Measurements from ENCODE around the gene CRYBA1.
A peak's percentile ranks its signal among the peaks of the same experiment; 100 is the strongest.
"Not testable (repeated sequence)": the region's sequence is repeated elsewhere in the genome, so short reads cannot be mapped to it uniquely, and the experiment has no call there.

CRYBA1 gene

DNA sequence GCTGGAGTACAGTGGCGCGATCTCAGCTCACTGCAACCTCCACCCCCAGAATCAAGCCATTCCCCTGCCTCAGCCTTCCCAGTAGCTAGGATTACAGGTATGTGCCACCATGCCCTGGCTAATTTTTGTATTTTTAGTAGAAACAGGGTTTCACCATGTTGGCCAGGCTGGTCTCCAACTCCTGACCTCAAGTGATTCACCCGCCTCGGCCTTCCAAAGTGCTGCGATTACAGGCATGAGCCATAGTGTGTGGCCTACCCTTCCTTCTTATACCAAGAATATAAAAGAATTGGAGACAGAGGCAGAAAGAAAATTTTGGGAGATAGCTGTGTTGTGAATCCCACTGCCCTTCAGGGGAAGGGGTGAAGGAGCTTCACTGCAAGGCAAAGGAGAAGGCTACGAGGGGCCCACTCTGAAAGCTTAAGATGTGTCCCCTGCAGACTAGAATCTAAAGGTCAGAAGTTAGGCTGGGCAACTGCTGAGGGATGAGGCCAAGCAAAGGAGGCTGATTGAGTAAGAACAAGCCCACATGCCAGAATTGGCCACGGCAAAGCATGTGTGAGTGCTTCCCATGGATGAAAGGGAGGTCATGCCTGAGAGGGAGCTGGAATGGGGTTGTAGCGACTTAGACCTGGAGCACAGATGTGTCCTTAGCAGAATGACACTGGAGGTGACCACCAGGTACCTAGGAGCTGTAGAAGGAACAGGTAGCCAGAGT, 8.4 kb upstream of the CRYBA1 start:
- peak; percentile 55 for DNase-seq (ENCODE audit: low spot score)

DNA sequence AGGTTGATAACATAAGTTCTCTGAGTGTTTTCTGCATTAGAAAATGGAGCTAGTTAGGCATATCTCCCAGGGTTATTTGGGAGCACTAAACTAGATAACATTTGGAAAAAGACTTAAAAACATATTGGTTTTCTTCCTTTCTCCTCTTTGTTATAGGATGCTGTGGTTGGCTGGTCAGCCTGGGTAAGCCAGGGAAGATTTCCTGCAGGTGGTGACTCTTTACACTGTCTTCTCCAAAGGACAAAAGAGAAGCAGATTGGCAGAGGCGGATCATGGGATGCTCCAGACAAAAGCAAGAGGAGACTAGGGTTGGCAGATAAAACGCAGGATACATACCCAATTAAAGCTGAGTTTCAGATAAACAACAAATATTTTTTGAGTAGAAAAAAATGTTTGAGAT, 6.2 kb upstream of the CRYBA1 start:
- peak; percentile 16 for DNase-seq (ENCODE audit: low spot score)

DNA sequence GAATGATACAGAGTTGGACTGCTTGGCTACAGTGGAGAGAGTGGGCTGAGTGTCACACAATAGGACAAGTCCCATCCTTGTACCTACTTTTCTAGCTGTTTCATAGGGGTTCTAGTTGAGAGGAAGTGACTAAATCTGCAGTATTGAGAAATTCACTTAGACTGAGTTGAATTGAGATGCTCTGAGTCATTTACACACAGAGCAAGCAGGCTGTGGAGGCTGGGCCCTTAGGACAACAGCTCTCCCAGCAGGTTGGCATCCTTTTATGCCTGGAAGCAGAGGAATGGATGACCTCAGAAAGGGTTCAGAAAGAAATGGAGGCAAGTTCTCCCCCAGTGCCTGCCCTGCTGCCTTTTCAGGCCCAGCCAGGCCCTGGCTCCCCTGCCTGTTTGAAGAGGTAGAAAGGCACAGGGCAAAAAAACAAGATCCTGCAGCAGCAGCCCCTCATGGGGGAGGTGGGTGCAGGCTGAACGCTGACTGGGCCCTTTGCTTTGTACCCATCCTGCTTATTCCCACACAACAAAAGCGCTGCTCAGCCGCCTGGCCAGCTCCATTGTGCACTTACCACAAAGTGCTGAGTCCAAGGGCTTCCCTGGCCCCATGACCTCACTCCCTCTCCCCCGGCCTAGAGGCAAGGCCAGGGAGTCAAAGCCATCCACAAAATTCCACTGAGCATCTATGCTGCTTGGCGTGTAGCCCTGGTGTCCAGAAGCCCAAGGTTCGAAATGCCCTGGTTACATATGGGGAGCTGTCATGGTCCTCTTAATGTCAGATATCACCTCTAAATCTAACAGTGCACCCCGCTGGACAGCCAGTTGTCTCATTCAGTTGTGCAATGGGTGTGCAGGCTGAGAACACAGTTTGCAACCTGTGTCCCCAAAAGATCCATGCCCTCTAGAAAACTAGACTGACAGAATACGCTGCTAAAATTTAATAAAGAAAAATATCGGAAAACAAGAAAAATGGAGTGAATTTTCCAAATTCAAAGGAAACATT, 5.4 kb upstream of the CRYBA1 start:
- DNase-seq (ENCODE audit: low spot score) = peak; percentile 91

DNA sequence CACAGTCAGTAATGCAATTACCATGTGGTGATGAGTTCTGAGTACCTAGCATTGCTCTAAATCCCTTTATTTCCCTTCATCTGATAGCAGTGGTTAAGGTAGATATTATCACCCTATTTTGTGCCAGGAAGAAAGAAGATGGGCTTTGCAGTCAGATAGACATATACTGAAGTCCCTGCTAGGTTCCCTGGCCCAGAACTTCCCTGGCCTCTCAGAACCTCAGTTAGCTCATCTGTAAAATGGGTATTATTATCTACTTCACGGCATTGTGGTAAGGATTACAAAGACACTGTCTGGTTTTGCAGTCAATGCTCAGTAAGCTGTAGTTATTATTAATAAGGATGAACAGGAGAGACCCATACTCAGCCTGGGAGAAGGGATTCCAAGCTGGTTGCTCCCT, 4.6 kb upstream of the CRYBA1 start:
- no peak for DNase-seq (ENCODE audit: low spot score)

DNA sequence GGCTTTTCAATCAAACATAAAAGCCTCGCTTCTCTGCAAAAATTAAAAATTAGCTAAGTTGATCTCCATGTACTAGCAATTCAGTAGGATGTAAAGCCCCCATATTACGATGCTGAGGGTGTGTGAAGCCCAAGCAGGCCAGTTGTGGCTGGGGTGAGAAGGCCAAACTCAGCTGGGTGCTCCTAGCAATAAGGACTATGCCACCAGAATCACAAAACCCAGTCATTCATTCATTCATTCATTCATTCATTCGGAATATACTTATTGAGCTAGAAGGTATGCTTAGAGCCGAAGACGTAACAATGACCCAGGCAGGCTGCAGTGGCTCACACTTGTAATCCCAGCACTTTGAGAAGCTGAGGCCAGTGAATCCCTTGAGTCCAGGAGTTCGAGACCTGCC, 3.9 kb upstream of the CRYBA1 start:
- no peak for DNase-seq (ENCODE audit: low spot score)

DNA sequence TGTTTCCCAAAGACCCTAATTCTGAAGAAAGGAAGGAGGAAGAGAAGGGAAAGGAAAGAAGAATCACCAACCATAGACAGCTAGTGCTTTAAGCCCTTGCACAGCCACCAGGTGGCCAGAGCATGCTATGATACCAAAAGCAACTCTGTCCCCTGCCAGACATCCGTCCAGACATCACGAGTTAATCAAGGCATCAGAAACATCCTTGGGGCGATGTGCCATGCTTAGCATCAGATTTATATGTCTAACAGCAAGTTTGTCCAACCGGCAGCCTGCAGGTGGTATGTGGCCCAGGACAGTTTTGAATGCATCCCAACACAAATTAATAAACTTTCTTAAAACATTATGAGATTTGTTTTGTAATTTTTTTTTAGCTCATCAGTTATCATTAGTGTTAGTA, 2.9 kb upstream of the CRYBA1 start:
- peak; percentile 52 for DNase-seq (ENCODE audit: low spot score)

DNA sequence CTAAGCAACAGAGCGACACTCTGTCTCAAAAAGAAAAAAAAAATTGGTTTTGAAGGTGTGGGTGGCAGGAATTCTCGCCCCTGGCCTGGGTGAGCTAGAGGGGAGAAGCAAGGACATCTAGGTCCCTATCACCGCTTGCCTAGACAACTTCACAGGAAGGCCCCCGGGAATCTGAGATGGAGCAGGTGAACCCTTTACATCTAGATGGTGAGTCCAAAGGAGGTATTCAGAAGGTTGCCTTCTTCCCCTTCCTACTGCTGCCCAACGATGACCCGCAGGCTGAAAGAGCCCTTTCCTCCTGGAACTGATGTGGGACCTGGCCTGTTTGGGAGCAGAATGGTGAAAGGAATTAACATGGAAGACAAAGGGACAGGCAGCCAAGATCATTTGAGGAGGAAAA, 1.3 kb upstream of the CRYBA1 start:
- no peak for DNase-seq (ENCODE audit: low spot score)

DNA sequence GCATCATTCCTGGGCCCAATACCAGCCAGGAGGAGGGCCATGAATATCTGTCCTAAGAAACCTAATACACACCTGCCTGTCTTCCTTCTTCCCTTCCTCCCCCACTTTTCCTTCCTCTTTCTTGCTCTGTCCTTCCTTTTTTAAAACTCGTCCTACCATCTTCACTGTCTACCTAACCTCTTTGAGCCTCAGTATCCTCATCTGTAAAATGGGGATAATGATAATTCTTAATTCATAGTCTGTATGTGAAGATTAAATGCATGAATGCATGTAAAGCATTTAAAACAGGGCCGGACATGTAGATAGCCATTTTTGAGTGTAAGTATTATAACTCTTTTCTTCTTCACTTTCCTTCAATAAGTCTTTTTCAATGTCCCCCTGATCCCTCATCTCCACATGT, 560 bp downstream of the CRYBA1 start:
- DNase-seq (ENCODE audit: low spot score) = no peak

DNA sequence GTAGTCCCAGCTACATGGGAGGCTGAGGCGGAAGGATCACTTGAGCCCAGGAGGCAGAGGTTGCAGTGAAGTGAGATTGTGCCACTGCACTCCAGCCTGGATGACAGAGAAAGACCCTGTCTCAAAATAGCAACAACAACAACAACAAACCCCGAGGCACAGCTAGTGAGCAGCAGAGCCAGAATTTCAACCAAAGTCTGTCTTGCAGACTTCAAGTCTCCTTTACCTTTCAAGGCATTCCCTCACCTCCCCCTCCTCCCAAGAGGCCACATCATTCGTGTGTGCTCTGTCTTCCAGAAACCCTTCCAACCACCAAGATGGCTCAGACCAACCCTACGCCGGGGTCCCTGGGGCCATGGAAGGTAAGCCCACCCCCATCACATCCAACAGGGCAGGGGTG, 2.2 kb downstream of the CRYBA1 start:
- DNase-seq (ENCODE audit: low spot score) = no peak

DNA sequence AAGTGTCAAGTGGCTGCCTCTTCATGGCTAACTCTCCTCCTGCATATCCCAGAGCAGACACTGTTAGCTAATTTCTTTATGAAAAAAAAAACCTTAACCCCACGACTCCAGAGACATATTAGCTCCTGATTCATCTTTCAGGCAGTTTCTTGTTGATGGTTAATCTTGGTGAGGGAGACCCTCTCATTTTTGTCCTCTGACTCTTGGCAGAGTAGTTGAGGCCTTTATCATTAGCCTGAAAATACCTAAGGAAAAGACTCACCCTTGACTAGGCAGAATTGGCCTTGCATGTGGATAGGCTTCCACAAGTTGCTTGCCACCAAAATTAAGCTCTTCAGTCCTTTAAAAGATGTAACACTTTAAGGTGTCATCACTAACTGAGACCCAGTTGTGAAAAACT, 4.0 kb downstream of the CRYBA1 start:
- peak; percentile 32 for DNase-seq (ENCODE audit: low spot score)

DNA sequence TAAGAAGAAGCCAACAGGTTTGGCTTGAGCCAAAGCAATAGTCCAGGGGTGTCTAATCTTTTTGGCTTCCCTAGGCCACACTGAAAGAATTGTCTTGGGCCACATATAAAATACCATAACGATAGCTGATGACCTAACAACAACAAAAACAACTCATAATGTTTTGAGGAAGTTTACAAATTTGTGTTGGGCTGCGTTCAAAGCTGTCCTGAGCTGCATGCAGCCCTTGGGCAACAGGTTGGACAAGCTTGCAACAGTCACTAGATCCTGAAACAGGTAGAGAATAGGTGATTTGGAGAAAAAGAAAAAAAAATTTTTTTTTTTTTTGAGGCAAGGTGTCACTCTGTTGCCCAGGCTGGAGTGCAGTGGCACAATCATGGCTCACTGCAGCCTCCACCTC, 4.5 kb downstream of the CRYBA1 start:
- DNase-seq (ENCODE audit: low spot score) = no peak

DNA sequence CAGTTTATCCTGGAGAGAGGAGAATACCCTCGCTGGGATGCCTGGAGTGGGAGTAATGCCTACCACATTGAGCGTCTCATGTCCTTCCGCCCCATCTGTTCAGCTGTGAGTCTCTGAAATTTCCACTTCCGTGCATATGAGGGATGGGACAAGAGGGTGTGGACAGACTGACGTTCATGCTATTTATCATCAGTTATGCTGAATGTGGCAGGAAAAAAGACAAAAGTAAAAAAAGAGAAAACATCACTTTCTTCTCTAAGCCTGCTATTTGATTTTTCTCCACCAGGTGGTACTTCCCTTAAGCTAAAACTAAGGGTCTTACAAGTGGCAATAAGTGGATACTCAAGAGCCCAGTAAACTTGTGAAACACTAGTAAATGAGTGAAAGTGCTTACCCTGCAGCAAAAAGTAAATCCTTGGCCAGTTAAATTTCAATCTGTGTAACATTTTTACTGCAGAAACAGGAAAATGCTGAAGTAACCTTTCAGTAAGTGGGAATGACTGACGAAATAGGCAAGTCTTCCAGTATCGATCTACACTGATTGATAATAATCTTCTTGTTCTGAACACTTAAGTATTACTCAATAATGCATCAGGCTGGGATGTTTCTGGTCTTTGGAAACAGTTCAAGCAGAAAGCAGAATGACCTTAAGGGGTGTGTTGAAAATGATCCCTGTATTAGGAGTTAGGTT, 5.6 kb downstream of the CRYBA1 start:
- peak; percentile 31 for DNase-seq (ENCODE audit: low spot score)

DNA sequence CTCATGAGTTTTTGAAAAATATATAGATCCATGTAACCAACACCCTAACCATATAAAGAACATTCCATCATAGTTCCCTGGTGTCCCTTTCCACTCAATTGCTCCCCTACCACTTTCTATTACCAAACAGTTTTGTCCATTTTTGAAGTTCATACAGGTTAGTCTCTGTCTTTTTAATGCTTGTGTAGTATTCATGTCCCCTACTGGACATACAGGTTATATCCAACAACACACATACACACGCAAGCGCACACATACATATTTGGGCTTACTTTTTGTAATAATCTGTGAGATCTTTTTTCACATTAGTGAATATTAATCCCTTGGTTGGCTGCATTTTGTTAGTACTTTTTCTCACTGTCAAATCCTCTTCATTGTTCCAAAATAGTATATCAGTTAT, 6.4 kb downstream of the CRYBA1 start:
- DNase-seq (ENCODE audit: low spot score) = no peak

DNA sequence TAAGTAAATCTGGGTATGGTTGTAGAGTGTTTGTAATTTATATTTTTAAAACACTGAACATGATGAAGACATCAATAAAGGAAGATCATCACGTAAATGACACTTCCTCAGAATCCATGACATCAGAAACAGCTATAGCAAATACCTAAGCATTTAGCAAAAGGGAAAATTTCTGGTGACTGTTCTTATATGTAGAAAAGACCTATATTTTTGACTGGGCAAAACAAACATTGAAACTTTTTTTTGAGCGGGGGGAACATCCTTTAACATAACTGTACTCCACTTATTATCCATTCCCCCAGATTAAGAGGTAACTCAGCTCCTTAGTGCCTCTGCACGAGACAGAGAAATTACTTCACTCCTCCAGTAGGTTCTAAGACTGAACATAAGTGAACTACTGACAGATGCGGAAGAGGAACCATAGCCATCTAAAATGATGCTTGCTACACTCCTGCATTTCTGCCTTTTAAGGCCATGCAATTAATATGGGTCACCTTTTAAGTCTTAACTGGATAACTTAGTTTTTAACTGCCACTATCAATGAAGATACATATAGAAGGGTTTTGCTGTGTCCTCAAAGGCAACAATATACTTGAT, 9.4 kb downstream of the CRYBA1 start:
- no peak for DNase-seq (ENCODE audit: low spot score)

DNA sequence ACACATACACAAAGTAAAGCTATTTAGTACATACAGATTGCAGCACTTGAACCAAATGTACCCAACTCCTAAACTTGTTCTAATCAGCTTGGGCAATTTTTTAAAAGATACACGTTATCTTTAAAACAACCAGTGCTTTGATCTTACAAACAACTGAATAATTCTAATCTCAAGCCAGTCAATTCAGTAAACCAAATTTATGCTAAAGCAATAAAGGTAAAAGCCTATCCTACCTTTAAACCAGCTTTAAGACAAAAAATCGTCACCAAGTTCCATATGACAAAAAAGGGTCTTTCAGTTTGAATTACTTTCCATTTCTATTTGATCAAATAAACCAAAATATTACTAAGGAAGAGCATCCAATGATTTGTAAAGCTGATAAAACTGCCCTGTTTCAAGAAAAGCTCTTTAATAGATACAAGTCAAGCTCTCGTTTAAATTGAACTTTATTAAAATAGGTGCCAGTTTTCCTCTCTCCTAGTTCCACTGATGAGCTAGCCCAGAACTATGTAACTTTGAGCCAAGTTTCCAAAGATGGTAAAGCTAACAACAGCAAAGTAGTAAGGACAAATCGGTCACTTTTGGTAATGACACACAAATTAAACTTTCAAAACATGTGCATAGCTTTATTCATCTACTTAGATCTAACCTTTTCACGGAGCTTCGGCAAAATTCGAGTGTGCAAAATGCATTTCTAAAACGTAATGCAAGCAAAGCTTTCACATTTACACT, 10.2 kb downstream of the CRYBA1 start:
- DNase-seq (ENCODE audit: low spot score) = no peak

DNA sequence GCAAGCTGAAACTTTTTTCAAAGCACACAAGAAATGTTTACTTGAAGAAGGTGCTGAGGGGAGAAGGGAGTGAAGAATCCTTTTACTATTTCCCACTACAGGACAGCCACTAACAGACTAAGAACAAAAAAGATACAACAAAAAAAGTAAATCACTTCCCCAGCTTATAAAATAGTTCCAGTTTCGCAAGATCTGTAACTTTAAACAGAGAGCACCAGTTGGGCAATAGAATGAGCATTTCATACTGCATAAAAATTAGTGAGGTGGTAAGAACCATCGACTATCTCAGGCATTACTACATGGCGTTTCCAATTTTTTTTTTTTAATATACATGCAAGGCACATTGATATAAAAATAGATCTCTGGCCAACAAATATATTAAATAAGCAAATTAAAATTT, 11.1 kb downstream of the CRYBA1 start:
- DNase-seq (ENCODE audit: low spot score) = peak; percentile 37

DNA sequence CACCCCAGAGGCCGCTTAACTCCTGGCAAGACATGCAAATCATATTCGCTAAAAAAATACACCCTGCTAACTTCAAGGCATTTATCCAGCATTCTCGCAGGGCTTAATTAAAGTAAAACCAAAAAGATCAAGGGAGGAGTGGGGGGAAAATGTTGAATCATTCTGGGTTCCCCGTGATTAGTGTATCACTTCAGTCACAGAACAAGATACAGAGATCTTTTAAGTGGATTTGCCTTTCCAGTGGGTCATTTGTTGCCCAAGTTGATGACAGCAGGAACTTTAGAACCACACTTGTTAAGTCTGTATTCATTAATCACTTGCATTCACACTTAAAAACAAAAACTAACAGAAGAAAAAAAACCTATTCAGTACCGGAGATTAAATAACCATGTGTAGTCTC, 17.3 kb downstream of the CRYBA1 start:
- DNase-seq (ENCODE audit: low spot score) = no peak

DNA sequence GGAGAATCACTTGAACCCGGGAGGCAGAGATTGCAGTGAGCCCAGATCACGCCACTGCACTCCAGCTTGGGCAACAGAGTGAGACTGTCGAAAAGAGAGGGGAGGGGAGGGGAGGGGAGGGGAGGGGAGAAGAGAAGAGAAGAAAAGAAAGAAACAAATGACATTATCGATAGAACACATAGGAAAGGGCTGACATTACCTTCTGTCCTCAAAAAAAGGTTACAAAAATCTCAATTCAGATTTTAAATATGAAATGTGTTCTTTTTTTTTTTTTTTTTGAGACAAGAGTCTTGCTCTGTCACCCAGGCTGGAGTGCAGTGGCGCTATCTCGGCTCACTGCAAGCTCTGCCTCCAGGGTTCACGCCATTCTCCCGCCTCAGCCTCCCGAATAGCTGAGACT, 25.3 kb downstream of the CRYBA1 start:
- not testable (repeated sequence) for DNase-seq (ENCODE audit: low spot score)

DNA sequence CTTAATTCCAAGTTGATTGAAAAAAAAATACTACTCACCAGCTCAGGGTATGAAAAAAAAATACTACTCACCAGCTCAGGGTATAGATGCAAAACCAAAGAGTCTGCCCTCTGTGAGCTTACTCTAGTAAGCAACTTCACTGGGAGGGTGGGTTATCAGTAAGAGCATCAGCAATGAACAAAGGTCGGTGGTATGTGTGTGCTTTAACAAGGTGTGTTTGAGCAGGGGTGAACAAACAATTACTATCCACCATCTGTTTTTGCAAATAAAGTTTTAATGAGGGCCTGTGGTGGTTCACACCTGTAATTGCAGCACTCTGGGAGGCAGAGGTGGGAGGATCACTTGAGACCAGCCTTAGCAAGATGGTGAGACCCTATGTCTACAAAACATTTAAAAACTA, 27.3 kb downstream of the CRYBA1 start:
- DNase-seq (ENCODE audit: low spot score) = no peak

DNA sequence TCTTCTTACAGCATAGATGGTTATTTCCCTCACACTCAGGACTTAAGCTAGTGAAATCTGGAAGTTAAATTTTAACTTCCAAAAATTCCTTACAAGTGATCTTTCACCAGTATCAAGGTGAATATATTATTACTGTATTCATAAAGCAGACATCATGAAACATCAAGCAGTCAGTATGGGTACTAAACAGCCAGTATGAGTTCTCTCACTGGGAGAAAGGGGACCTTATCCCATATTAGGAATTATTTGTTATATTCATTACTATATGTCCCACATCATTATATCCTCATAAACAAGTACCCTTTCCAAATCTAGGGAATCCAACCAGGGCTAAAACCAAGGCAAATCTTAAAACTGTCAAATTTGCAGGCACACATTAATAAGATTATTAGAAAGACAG, 32.0 kb downstream of the CRYBA1 start:
- no peak for DNase-seq (ENCODE audit: low spot score)

DNA sequence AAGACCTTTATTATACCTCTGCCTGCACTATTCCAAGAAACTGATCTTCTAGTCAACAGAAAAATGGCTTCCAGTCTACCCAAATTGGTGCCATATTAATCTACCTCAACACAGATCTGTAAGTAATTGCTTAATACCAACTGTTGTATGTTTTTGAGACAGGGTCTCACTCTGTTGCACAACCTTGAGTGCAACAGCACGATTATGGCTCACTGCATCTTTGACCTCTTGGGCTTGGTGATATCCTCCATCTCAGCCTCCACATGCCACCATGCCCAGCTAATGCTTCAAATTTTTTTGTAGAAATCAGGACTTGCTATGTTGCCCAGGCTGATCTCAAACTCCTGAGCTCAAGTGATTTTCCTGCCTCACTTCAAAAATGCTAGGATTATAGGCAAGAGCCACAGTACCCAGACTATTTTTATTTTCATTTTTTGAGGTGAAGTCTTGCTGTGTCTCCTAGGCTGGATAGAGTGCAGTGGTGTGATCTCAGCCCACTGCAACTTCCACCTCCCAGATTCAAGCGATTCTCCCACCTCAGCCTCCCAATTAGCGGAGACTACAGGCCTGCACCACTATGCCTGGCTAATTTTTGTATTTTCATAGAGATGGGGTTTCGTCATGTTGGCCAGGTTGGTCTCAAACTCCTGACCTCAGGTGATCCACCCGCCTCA, 32.9 kb downstream of the CRYBA1 start:
- no peak for DNase-seq (ENCODE audit: low spot score)

Measured in GM03348 (cell line).